Esophagus muscularis mucosa (tissue), 4 donors: ENCODE results near the gene TNRC6C. TPM values are rescaled to one million over a fixed set of nuclear protein-coding genes. Genes with fewer than 3 reads are reported as not detected.

ENCODE experiments used
- DNase-seq: peaks from one replicate; pipeline ENCODE4 v3.0.0-alpha.2; 2017; ENCODE audit errors: extremely low spot score
- H3K27ac ChIP-seq, 4 donors: fragments of 200-600 bp; sonication (generic); replicated peaks in 1 of 4; 1 replicate in 3 of 4; 2 replicates in 1 of 4; pipeline ENCODE4 v1.5.1; 2016 to 2019; ENCODE audit warnings: mild to moderate bottlenecking in 1 of 4
- H3K27me3 ChIP-seq, 4 donors: fragments of 200-600 bp; sonication (generic); one replicate each; pipeline versions ENCODE4 v1.5.1 to v1.6.0; 2016 to 2019
- H3K36me3 ChIP-seq, 4 donors: fragments of 200-600 bp; sonication (generic); one replicate each; pipeline ENCODE4 v1.5.1; 2016 to 2019
- H3K4me1 ChIP-seq, 4 donors: fragments of 200-600 bp; sonication (generic); one replicate each; pipeline ENCODE4 v1.5.1; 2016 to 2019
- H3K4me3 ChIP-seq, 4 donors: fragments of 200-600 bp; sonication (generic); 1 replicate in 2 of 4; 2 replicates in 2 of 4; pipeline ENCODE4 v1.5.1; 2016 to 2019; ENCODE audit warnings: mild to moderate bottlenecking in 4 of 4, moderate library complexity in 1 of 4
- H3K9me3 ChIP-seq, 4 donors: fragments of 200-600 bp; sonication (generic); 1 replicate in 3 of 4; 2 replicates in 1 of 4; pipeline ENCODE4 v1.5.1; 2016 to 2019
- EP300 ChIP-seq: sonication (generic); formaldehyde crosslinking; IDR thresholded peaks from one replicate; pipeline ENCODE4 v1.6.1; 2017; ENCODE audit warnings: antibody characterized with exemption
- POLR2A ChIP-seq: fragments of 450-650 bp; IDR thresholded peaks from one replicate; pipeline ENCODE4 v1.6.1; 2017; ENCODE audit warnings: antibody characterized with exemption, moderate library complexity, mild to moderate bottlenecking, low read depth
- POLR2AphosphoS5 ChIP-seq, 2 donors: sonication (generic); formaldehyde crosslinking; IDR thresholded peaks; one replicate each; pipeline ENCODE4 v1.6.1; 2017; ENCODE audit warnings: antibody characterized with exemption in 2 of 2
- WGBS: methylation state at CpG from one replicate; pipeline ENCODE4 v1.1.5; 2018; 5-methylcytosine and 5-hydroxymethylcytosine counted together
- intact Hi-C: fragments of 100-400 bp; cut with DNase I; formaldehyde crosslinking; loops from one replicate; pipeline ENCODE4 v1.15.1; 2023
- total RNA-seq, 4 donors: library from RNA; depleted of rRNA; stranded (reverse); fragments of >200 nt; gene quantifications; one replicate each; pipeline versions ENCODE4 v1.1.0 to v1.2.1, GENCODE V29; 2016
- TF ChIP-seq, protein P1 (sequence below), 3 experiments: fragments of 200-600 bp in 2 of 3; fragments of 450-650 bp in 1 of 3; sonication (generic) in 2 of 3; IDR thresholded peaks; one replicate each; pipeline ENCODE4 v1.5.1; 2017 to 2019; ENCODE audit warnings: antibody characterized with exemption in 3 of 3, mild to moderate bottlenecking in 2 of 3, moderate library complexity in 1 of 3

TNRC6C gene
- total RNA-seq, 4 donors from 2014 or later: 21.4 to 31.6 (median 29.0) TPM

DNA sequence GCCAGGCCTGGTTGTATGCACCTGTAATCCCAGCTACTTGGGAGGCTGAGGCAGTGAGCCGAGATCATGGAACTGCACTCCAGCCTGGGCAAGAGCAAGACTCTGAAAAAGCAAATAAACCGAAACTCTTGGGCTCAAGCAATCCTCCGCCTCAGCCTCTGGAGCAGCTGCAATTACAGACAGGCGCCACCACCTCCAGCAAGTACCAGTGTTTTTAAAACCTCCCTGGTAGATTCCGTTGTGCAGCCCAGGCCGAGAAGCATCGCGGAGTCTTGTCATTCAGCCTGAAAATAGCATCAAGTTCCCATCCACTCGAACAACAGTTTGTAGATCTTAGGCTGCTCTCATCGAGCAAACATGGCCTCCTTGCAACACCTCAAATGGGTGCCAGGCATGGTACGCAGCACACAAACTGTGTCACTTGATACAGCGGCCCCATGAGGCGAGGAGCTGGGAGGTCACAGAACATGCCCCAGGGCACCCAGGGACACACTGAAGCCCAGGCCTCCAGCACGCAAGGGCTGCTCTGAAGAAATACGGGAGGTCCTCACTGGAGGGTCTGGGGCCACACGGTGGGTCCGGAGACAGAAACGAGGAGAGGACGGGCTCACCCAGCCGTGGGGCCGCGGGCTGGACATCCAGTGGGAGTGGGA is 152.0 kb downstream of the TNRC6C start:
- Histone ChIP-seq H3K27me3 (no peaks in the 10 kb centered on the region), H3K9me3 (no peaks in the 10 kb centered on the region), H3K4me1 (peaks cover 23 to 54% (median 26%) of the 10 kb centered on the region in 4 donors), H3K4me3 (no peak overlapping the region), H3K36me3 (peaks cover 0 to 62% (median 24%) of the 10 kb centered on the region in 4 donors), H3K27ac (no peak overlapping the region)
- intact Hi-C loops: loop anchor here (5.0 kb wide), 1 partner anchor 62 kb away; no protein-coding TSS in a partner anchor
- no peak for TF ChIP-seq EP300
- no peak for TF ChIP-seq POLR2A
- TF ChIP-seq, protein P1, sequence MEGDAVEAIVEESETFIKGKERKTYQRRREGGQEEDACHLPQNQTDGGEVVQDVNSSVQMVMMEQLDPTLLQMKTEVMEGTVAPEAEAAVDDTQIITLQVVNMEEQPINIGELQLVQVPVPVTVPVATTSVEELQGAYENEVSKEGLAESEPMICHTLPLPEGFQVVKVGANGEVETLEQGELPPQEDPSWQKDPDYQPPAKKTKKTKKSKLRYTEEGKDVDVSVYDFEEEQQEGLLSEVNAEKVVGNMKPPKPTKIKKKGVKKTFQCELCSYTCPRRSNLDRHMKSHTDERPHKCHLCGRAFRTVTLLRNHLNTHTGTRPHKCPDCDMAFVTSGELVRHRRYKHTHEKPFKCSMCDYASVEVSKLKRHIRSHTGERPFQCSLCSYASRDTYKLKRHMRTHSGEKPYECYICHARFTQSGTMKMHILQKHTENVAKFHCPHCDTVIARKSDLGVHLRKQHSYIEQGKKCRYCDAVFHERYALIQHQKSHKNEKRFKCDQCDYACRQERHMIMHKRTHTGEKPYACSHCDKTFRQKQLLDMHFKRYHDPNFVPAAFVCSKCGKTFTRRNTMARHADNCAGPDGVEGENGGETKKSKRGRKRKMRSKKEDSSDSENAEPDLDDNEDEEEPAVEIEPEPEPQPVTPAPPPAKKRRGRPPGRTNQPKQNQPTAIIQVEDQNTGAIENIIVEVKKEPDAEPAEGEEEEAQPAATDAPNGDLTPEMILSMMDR (IDR thresholded peaks at IDR 0.05): no peak
- no peak for TF ChIP-seq POLR2AphosphoS5 (IDR thresholded peaks at IDR 0.05)
- no peak for DNase-seq
- 79% methylated on average over 22 of the region's 22 CpGs for WGBS

DNA sequence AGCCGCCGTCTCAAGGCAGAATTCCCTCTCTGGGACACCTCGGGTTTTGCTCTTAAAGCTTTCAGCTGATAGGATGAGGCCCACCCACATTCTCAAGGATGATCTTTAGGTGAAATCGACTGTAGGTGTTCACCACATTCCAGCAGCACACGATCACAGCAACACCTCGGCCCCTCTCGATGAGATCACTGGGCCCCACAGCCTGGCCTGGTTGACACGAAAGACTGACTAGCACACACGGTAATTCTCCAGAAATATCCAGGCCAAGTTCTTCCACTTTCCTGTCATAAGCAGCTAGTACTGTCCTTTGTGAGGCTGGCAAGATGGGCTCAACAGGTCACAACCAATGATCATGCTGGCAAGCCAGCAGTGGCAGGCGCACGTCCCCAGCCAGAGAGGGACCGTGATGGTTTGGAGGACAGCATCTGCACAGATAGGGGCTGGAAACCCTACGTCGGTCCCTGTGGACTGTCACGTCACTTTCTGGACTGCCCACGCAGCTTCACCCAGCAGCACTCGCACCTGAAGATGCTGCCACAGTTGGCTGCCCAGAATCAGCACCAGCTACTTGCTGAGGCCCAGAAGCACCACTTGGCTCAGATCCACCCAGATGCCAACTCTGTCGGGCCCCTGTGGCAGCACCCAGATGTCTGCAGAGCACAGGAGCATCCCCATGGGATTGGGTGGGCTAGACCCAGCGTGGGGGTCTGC is 152.7 kb downstream of the TNRC6C start:
- DNase-seq: no peak

DNA sequence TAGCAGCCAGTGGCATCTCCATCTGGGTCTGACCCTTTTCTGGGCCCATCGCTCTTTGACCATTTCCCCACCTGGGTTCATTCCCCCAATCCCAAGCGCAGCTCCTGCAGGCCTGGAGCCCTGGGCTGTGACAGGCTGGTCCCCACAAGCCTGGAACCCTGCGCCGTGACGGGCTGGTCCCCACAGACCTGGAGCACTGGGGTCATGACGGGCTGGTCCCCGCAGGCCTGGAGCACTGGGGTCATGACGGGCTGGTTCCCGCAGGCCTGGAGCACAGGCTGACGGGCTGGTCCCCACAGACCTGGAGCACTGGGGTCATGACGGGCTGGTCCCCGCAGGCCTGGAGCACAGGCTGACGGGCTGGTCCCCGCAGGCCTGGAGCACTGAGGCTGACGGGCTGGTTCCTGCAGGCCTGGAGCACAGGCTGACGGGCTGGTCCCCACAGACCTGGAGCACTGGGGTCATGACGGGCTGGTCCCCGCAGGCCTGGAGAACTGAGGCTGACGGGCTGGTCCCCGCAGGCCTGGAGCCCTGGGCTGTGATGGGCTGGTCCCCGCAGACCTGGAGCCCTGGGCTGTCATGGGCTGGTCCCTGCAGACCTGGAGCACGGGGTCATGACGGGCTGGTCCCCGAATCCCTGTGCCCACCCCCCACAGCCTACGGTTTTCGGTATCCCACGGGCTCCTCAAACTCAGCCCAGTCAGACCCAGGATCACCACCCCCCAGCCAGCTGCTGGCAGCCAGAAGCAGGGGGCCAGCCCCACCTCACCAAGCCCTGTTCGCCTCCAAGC is 153.4 kb downstream of the TNRC6C start:
- WGBS: 77% methylated on average over 13 of the region's 28 CpGs
- Histone ChIP-seq H3K36me3 (peaks cover 0 to 53% (median 26%) of the 10 kb centered on the region in 4 donors), H3K27me3 (no peaks in the 10 kb centered on the region), H3K4me3 (no peak overlapping the region), H3K9me3 (no peaks in the 10 kb centered on the region), H3K27ac (no peak overlapping the region), H3K4me1 (peaks cover 20 to 49% (median 25%) of the 10 kb centered on the region in 4 donors)
- intact Hi-C loops: loop anchor here (2.0 to 5.0 kb wide), 2 partner anchors 60 to 141 kb away; no protein-coding TSS in a partner anchor
- no peak for DNase-seq
- TF ChIP-seq POLR2A (no peak), POLR2AphosphoS5 (IDR thresholded peaks at IDR 0.05) (no peak), EP300 (no peak)
- TF ChIP-seq, protein P1 (IDR thresholded peaks at IDR 0.05): no peak

More for the DNA sequence above, 152.7 kb downstream of the TNRC6C start:
- Histone ChIP-seq H3K36me3 (peaks cover 0 to 55% (median 24%) of the 10 kb centered on the region in 4 donors), H3K27me3 (no peaks in the 10 kb centered on the region), H3K27ac (no peak overlapping the region), H3K4me1 (peaks cover 20 to 49% (median 24%) of the 10 kb centered on the region in 4 donors), H3K9me3 (no peaks in the 10 kb centered on the region), H3K4me3 (no peak overlapping the region)
- TF ChIP-seq POLR2A (no peak), EP300 (no peak), POLR2AphosphoS5 (IDR thresholded peaks at IDR 0.05) (no peak)
- TF ChIP-seq, protein P1 (IDR thresholded peaks at IDR 0.05): no peak
- intact Hi-C loops: loop anchor here (5.0 kb wide), 1 partner anchor 61 kb away; no protein-coding TSS in a partner anchor
- WGBS: 71% methylated on average over 11 of the region's 19 CpGs

DNA sequence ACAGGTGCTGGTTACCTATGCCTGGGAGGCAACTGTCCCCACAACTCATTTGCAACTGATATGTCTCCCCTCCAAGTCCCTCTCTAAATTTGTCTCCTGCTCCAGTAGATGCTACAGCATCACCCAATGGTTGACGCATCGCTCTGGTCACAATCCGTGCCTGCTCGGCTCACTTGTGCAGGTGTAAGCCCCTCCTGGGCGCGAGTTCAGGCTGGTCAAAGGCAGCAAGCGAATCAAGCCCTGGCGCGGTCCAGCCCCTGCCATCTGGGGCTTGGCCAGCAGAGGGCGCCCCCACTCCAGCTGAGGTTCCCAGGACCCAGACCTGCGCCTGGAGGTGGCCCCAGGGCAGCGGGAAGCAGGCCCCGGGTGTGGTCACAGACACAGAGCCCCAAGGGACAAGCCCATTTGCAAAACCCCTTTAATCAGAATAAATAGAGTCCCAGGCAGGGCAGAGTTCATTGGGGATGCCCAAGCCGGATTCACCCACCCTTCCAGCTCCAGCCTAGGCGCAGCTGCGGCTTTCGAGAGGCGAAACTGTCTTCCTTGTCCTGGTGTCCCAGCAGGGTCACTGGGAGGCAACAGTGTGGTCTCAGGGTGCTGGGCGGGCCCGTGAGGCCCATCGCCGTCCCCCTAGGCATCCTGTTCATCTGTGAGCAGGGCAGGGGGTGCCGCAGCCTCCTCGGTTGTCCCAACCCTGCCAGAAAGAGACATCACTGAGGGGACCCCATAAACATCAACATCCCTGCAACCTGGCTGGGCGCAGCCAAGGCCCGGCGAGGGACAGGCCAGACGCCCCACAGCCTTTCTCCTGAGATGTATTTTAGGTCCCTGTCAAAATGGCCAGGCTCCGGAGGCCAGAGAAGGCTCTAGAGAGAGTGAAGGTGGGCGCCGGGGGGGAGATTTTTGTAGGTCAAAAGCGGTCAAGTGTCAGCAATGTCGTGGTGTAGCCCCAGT is 154.3 kb downstream of the TNRC6C start:
- H3K27me3 ChIP-seq: no peaks in the 10 kb centered on the region
- intact Hi-C loops: loop anchor here (2.0 to 5.0 kb wide), 2 partner anchors 60 to 140 kb away; no protein-coding TSS in a partner anchor
- no peak for DNase-seq
- peaks cover 0 to 54% (median 27%) of the 10 kb centered on the region in 4 donors for H3K36me3 ChIP-seq
- H3K9me3 ChIP-seq: no peaks in the 10 kb centered on the region
- H3K4me3 ChIP-seq: no peak overlapping the region
- H3K27ac ChIP-seq: no peak overlapping the region
- WGBS: 63% methylated on average over 28 of the region's 33 CpGs
- H3K4me1 ChIP-seq: peaks cover 23 to 56% (median 29%) of the 10 kb centered on the region in 4 donors
- peak; percentile 36 to 44 for TF ChIP-seq POLR2AphosphoS5 (IDR thresholded peaks at IDR 0.05)
- TF ChIP-seq, protein P1 (IDR thresholded peaks at IDR 0.05): peak; percentile 98 to 100 (median 99)
- TF ChIP-seq POLR2A: no peak
- no peak for TF ChIP-seq EP300
